Measurements from ENCODE around the gene TLN1. TPM values are rescaled to one million over a fixed set of nuclear protein-coding genes. Genes with fewer than 3 reads are reported as not detected.

TLN1 gene
- total and polyA plus RNA-seq, 2 experiments from 2014 or later = 198 to 527 TPM

DNA sequence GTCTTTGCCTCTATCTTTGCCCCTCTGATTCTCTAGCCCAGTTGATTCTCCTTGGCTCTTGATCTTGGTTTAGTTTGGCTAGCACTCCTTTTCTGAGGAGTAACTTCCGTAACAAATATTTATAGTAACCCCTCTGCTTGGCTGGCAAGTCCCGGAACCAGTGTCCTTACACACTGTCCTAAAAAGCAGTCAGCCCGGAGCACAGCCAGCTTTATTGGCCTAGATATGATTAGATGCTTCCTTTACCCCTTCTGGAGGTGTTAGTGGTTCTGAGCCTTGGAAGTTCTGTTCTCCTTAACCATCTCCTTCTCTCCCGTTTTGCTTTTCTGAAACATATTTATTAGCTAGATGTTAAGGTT is 39.1 kb upstream of the TLN1 start:
- H3K79me2 ChIP-seq (ENCODE audit: insufficient read depth) = no peaks in the 10 kb centered on the region
- H3K36me3 ChIP-seq (ENCODE audit: low read depth) = no peaks in the 10 kb centered on the region
- H3K9me2 ChIP-seq (ENCODE audit: insufficient read depth) = no peaks in the 10 kb centered on the region
- H3K4me3 ChIP-seq = no peak overlapping the region
- no peak overlapping the region for H3K27ac ChIP-seq
- H3K9ac ChIP-seq = no peak overlapping the region
- H3K9me3 ChIP-seq (ENCODE audit: low read depth) = no peaks in the 10 kb centered on the region
- in situ Hi-C loops (cut with MboI) = no loop called here
- no peak for TF ChIP-seq EZH2 (IDR thresholded peaks at IDR 0.05; ENCODE audit: insufficient read depth, poor library complexity, severe bottlenecking)
- TF ChIP-seq EZH2phosphoT487 (IDR thresholded peaks at IDR 0.05; ENCODE audit: insufficient read depth, low read depth) = no peak
- H3K4me1 ChIP-seq (ENCODE audit: insufficient read depth) = peaks cover 7% of the 10 kb centered on the region
- DNase-seq = no peak
- no peak overlapping the region for H2AFZ ChIP-seq
- peaks cover 7% of the 10 kb centered on the region; the same call in 1 of the 2 replicates for H3F3A ChIP-seq (ENCODE audit: insufficient read depth)
- H3K4me2 ChIP-seq (ENCODE audit: unreplicated experiment) = no peak overlapping the region
- H3K27me3 ChIP-seq (replicated peaks; ENCODE audit: insufficient read depth) = peaks cover 5% of the 10 kb centered on the region
- 16 to 18% methylated on average over 4 of the region's 4 CpGs for WGBS, 2 experiments (ENCODE audit: low coverage in 1 of 2, low lambda C conversion rate in 2 of 2, missing lambda C conversion rate in 2 of 2)
- no peaks in the 10 kb centered on the region for H4K20me1 ChIP-seq (ENCODE audit: insufficient read depth)

DNA sequence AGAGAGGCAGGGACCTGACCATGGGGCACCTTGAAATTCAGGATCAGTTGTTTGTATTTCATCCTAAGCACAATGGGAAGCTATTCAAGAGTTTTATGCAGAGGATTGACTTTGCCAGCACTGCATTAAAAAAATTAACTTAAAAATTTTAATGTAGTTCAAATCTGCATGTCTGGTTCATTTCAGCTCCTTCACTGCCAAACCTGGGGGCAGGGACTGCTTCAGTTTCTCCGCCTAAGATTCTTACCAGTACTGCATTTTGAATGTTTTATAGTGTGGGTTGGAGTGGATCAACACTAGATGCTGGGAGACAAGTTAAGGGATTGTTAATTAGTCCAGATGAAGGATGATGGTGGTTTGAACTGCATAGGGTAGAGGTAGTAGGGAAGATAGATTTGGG is 37.8 kb upstream of the TLN1 start:
- Histone ChIP-seq H3K27ac (no peak overlapping the region), H3K27me3 (replicated peaks; ENCODE audit: insufficient read depth) (peaks cover 5% of the 10 kb centered on the region), H3K4me1 (ENCODE audit: insufficient read depth) (peaks cover 7% of the 10 kb centered on the region), H3K36me3 (ENCODE audit: low read depth) (no peaks in the 10 kb centered on the region), H3K4me3 (no peak overlapping the region), H3K9me2 (ENCODE audit: insufficient read depth) (no peaks in the 10 kb centered on the region), H4K20me1 (ENCODE audit: insufficient read depth) (no peaks in the 10 kb centered on the region), H3K9me3 (ENCODE audit: low read depth) (no peaks in the 10 kb centered on the region), H3K9ac (no peak overlapping the region), H3F3A (ENCODE audit: insufficient read depth) (peaks cover 7% of the 10 kb centered on the region; the same call in 1 of the 2 replicates), H3K4me2 (ENCODE audit: unreplicated experiment) (no peak overlapping the region), H2AFZ (no peak overlapping the region), H3K79me2 (ENCODE audit: insufficient read depth) (no peaks in the 10 kb centered on the region)
- no peak for DNase-seq
- 60 to 76% methylated on average over 1 of the region's 1 CpG for WGBS, 2 experiments (ENCODE audit: low coverage in 1 of 2, low lambda C conversion rate in 2 of 2, missing lambda C conversion rate in 2 of 2)
- TF ChIP-seq EZH2phosphoT487 (IDR thresholded peaks at IDR 0.05; ENCODE audit: insufficient read depth, low read depth) (no peak), EZH2 (IDR thresholded peaks at IDR 0.05; ENCODE audit: insufficient read depth, poor library complexity, severe bottlenecking) (no peak)
- in situ Hi-C loops (cut with MboI) = no loop called here

DNA sequence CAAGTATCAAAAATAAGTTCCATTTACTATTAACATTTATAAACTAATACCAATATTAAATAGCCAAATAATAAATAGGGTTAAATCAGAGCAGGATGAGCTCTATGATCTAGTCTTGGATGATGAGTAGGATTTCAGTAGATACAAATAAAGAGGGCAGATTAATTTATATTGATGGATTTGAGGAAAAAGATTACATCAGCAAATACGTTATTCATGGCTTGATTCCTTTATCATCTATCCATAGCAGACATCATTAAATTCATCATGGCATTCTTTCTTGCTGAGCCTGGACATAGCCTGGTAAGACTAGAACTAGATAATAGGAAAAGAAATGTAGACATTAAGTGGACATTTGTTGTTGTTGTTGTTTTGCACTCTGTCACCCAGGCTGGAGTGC is 35.5 kb upstream of the TLN1 start:
- H3K9ac ChIP-seq = no peak overlapping the region
- H4K20me1 ChIP-seq (ENCODE audit: insufficient read depth) = no peaks in the 10 kb centered on the region
- peaks cover 5% of the 10 kb centered on the region for H3K27me3 ChIP-seq (replicated peaks; ENCODE audit: insufficient read depth)
- H2AFZ ChIP-seq = no peak overlapping the region
- no peak for DNase-seq
- H3K79me2 ChIP-seq (ENCODE audit: insufficient read depth) = no peaks in the 10 kb centered on the region
- H3K4me1 ChIP-seq (ENCODE audit: insufficient read depth) = peaks cover 7% of the 10 kb centered on the region
- H3K4me3 ChIP-seq = no peak overlapping the region
- H3K9me2 ChIP-seq (ENCODE audit: insufficient read depth) = no peaks in the 10 kb centered on the region
- 82 to 90% methylated on average over 1 of the region's 1 CpG for WGBS, 2 experiments (ENCODE audit: low coverage in 1 of 2, low lambda C conversion rate in 2 of 2, missing lambda C conversion rate in 2 of 2)
- H3F3A ChIP-seq (ENCODE audit: insufficient read depth) = peaks cover 7% of the 10 kb centered on the region; the same call in 1 of the 2 replicates
- TF ChIP-seq EZH2 (IDR thresholded peaks at IDR 0.05; ENCODE audit: insufficient read depth, poor library complexity, severe bottlenecking) = no peak
- TF ChIP-seq EZH2phosphoT487 (IDR thresholded peaks at IDR 0.05; ENCODE audit: insufficient read depth, low read depth) = no peak
- no peaks in the 10 kb centered on the region for H3K36me3 ChIP-seq (ENCODE audit: low read depth)
- H3K9me3 ChIP-seq (ENCODE audit: low read depth) = no peaks in the 10 kb centered on the region
- H3K4me2 ChIP-seq (ENCODE audit: unreplicated experiment) = no peak overlapping the region
- in situ Hi-C loops (cut with MboI) = no loop called here
- H3K27ac ChIP-seq = no peak overlapping the region

DNA sequence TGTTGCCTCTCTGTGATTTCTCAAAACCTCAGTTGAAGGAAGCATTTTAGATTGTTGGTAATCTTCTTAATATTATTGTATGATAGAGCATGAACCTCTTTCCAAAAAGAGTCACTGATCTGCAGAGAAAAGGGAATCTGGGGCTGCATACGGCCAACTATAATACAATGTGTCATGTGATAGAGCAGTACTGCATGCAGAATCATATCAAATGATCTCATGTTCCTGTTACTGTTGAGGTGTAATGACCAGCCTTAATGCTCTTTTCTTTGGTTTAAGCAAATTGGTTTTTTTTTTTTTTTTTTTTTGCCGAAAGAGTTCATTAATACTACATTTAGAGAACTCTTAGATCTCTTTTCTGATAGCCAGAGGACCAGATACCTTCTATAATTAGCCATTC is 35.0 kb upstream of the TLN1 start:
- Histone ChIP-seq H3K27me3 (replicated peaks; ENCODE audit: insufficient read depth) (peaks cover 5% of the 10 kb centered on the region), H3K4me2 (ENCODE audit: unreplicated experiment) (no peak overlapping the region), H4K20me1 (ENCODE audit: insufficient read depth) (no peaks in the 10 kb centered on the region), H3F3A (ENCODE audit: insufficient read depth) (peaks cover 3% of the 10 kb centered on the region; the same call in 1 of the 2 replicates), H3K9me3 (ENCODE audit: low read depth) (no peaks in the 10 kb centered on the region), H3K9ac (no peak overlapping the region), H3K4me3 (no peak overlapping the region), H3K4me1 (ENCODE audit: insufficient read depth) (peaks cover 4% of the 10 kb centered on the region), H3K9me2 (ENCODE audit: insufficient read depth) (no peaks in the 10 kb centered on the region), H3K27ac (no peak overlapping the region), H3K79me2 (ENCODE audit: insufficient read depth) (no peaks in the 10 kb centered on the region), H2AFZ (no peak overlapping the region), H3K36me3 (ENCODE audit: low read depth) (no peaks in the 10 kb centered on the region)
- TF ChIP-seq EZH2 (IDR thresholded peaks at IDR 0.05; ENCODE audit: insufficient read depth, poor library complexity, severe bottlenecking) (no peak), EZH2phosphoT487 (IDR thresholded peaks at IDR 0.05; ENCODE audit: insufficient read depth, low read depth) (no peak)
- in situ Hi-C loops (cut with MboI) = no loop called here
- WGBS, 2 experiments (ENCODE audit: low coverage in 1 of 2, low lambda C conversion rate in 2 of 2, missing lambda C conversion rate in 2 of 2) = 90 to 98% methylated on average over 2 of the region's 2 CpGs
- no peak for DNase-seq

DNA sequence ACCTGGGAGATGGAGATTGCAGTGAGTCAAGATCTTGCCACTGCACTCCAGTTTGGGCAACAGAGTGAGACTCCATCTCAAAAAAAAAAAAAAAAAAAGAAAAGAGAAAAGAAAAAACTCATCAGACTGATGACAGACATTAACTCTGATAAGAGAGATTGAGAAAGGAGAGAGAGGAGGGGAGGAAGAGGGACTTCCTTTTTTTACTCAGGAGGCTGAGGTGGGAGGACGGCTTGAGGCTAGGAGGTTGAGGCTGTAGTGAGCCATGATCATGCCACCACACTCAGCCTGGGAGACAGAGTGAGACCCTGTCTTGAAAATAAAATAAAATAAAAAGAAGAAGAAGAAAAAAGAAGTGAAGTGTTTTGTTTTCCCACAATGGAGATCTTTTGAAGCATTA is 31.8 kb upstream of the TLN1 start:
- no peak for DNase-seq
- WGBS, 2 experiments (ENCODE audit: low coverage in 1 of 2, low lambda C conversion rate in 2 of 2, missing lambda C conversion rate in 2 of 2) = 95 to 100% methylated on average over 1 of the region's 1 CpG
- no peaks in the 10 kb centered on the region for H3K9me2 ChIP-seq (ENCODE audit: insufficient read depth)
- no peaks in the 10 kb centered on the region for H3K36me3 ChIP-seq (ENCODE audit: low read depth)
- no peak overlapping the region for H2AFZ ChIP-seq
- H4K20me1 ChIP-seq (ENCODE audit: insufficient read depth) = no peaks in the 10 kb centered on the region
- H3K79me2 ChIP-seq (ENCODE audit: insufficient read depth) = no peaks in the 10 kb centered on the region
- TF ChIP-seq EZH2 (IDR thresholded peaks at IDR 0.05; ENCODE audit: insufficient read depth, poor library complexity, severe bottlenecking) (no peak), EZH2phosphoT487 (IDR thresholded peaks at IDR 0.05; ENCODE audit: insufficient read depth, low read depth) (no peak)
- H3K9me3 ChIP-seq (ENCODE audit: low read depth) = no peaks in the 10 kb centered on the region
- H3K4me2 ChIP-seq (ENCODE audit: unreplicated experiment) = no peak overlapping the region
- in situ Hi-C loops (cut with MboI) = no loop called here
- H3F3A ChIP-seq (ENCODE audit: insufficient read depth) = 0 out of 2 replicates have a peak, but pooled peaks cover 3% of the 10 kb centered on the region
- H3K4me1 ChIP-seq (ENCODE audit: insufficient read depth) = no peaks in the 10 kb centered on the region
- H3K9ac ChIP-seq = no peak overlapping the region
- no peak overlapping the region for H3K4me3 ChIP-seq
- H3K27ac ChIP-seq = no peak overlapping the region
- no peaks in the 10 kb centered on the region for H3K27me3 ChIP-seq (replicated peaks; ENCODE audit: insufficient read depth)
